ENCODE results near the gene KIF27.
"Not testable (repeated sequence)": the region's sequence is repeated elsewhere in the genome, so short reads cannot be mapped to it uniquely, and the experiment has no call there.

Gene KIF27

GRCh38 chr9:83932851-83933250, 11.6 kb upstream of the KIF27 start:
- DNase-seq = no peak

- DNase-seq = no peak
Observed at GRCh38 chr9:83932011-83932410, 10.8 kb upstream of the KIF27 start.

GRCh38 chr9:83930881-83931280, 9.6 kb upstream of the KIF27 start:
- no peak for DNase-seq

GRCh38 chr9:83927591-83927990, 6.4 kb upstream of the KIF27 start:
- no peak for DNase-seq

GRCh38 chr9:83920469-83920926, 734 bp downstream of the KIF27 start:
- no peak for DNase-seq

- no peak for DNase-seq
Observed at GRCh38 chr9:83919111-83919510, 2.1 kb downstream of the KIF27 start.

- DNase-seq = not testable (repeated sequence)
Observed at GRCh38 chr9:83912194-83912593, 9.0 kb downstream of the KIF27 start.

GRCh38 chr9:83906144-83906543, 15.1 kb downstream of the KIF27 start:
- DNase-seq = no peak

- not testable (repeated sequence) for DNase-seq
Observed at GRCh38 chr9:83900615-83901014, 20.6 kb downstream of the KIF27 start.

- not testable (repeated sequence) for DNase-seq
Observed at GRCh38 chr9:83894301-83894700, 26.9 kb downstream of the KIF27 start.

GRCh38 chr9:83886498-83886897, 34.7 kb downstream of the KIF27 start:
- not testable (repeated sequence) for DNase-seq

- DNase-seq = not testable (repeated sequence)
Observed at GRCh38 chr9:83885559-83886240, 35.5 kb downstream of the KIF27 start.

- not testable (repeated sequence) for DNase-seq
Observed at GRCh38 chr9:83881687-83882408, 39.4 kb downstream of the KIF27 start.

GRCh38 chr9:83875559-83875958, 45.7 kb downstream of the KIF27 start:
- not testable (repeated sequence) for DNase-seq

GRCh38 chr9:83849895-83850294, 71.3 kb downstream of the KIF27 start:
- DNase-seq = not testable (repeated sequence)

GRCh38 chr9:83837070-83837643, 84.1 kb downstream of the KIF27 start:
- not testable (repeated sequence) for DNase-seq

GRCh38 chr9:83830426-83831071, 90.7 kb downstream of the KIF27 start:
- DNase-seq = not testable (repeated sequence)

GRCh38 chr9:83824986-83825623, 96.1 kb downstream of the KIF27 start:
- DNase-seq = not testable (repeated sequence)

- DNase-seq = peak; percentile 71
Observed at GRCh38 chr9:83817356-83818278, 103.6 kb downstream of the KIF27 start, which contains the start of gene GKAP1. Gene GKAP1, minus strand, starts transcription at chr9:83817769. Its CDS starts 11,252 bp downstream, at chr9:83806517.

- DNase-seq = peak; percentile 30
Observed at GRCh38 chr9:83817011-83817355, 104.2 kb downstream of the KIF27 start.

- not testable (repeated sequence) for DNase-seq
Observed at GRCh38 chr9:83815120-83815519, 106.1 kb downstream of the KIF27 start.

- DNase-seq = not testable (repeated sequence)
Observed at GRCh38 chr9:83809213-83809612, 112.0 kb downstream of the KIF27 start.

Measured in stimulated activated CD4-positive, alpha-beta T cell treated with anti-CD3 and anti-CD28 coated beads, Interleukin-4, amount 100 ng/mL, for 1 hour (primary cell).